PC-9 (cell line): ENCODE measurements around the gene DDRGK1.

Experiments
- CTCF ChIP-seq: fragments of 200-600 bp; sonication (generic); conservative IDR thresholded peaks from 2 replicates; pipeline ENCODE4 v1.6.1; 2017; ENCODE audit warnings: mixed run types, antibody characterized with exemption, mild to moderate bottlenecking, moderate library complexity
- EZH2 ChIP-seq: fragments of 200-600 bp; sonication (generic); IDR thresholded peaks from 2 replicates; pipeline ENCODE4 v1.8.0; 2017; ENCODE audit warnings: antibody characterized with exemption, low read depth

GRCh38 chr20:3238616-3239025 lies 34.1 kb upstream of the DDRGK1 start:
- TF ChIP-seq CTCF = no peak
- no peak for TF ChIP-seq EZH2
